Hypothalamus (tissue), 51 donors: Measurements from ENCODE around the gene CCDC9.
A peak's percentile ranks its signal among the peaks of the same experiment; 100 is the strongest.

Experiments
- DNase-seq, 51 donors: peaks; one replicate each; lab custom pipeline; 2025; lab: John Stamatoyannopoulos, UW

The CCDC9 gene

GRCh38 chr19:47255879-47256692 is at the start of gene CCDC9:
TSS of gene CCDC9 (plus strand) at chr19:47256525. CDS start at chr19:47258401, 1,876 bp downstream.
- peak in 50 of 51 donors; percentile 89 to 100 (median 99) for DNase-seq

- DNase-seq: no peak
Observed at GRCh38 chr19:47209319-47210179, 46.8 kb upstream of the CCDC9 start.

GRCh38 chr19:47210180-47210490 is 46.2 kb upstream of the CCDC9 start:
- DNase-seq: no peak

GRCh38 chr19:47210689-47211316 is 45.5 kb upstream of the CCDC9 start:
- peak in 38 of 51 donors; percentile 1 to 79 (median 32) for DNase-seq

GRCh38 chr19:47215581-47215980 is 40.7 kb upstream of the CCDC9 start:
- DNase-seq: no peak

GRCh38 chr19:47221080-47221841 is 35.1 kb upstream of the CCDC9 start:
- no peak for DNase-seq

GRCh38 chr19:47221890-47222289 is 34.4 kb upstream of the CCDC9 start:
- DNase-seq: no peak

- peak; percentile 21 to 94 (median 78) for DNase-seq
Observed at GRCh38 chr19:47225746-47226425, 30.4 kb upstream of the CCDC9 start.

GRCh38 chr19:47226426-47227351 is 29.6 kb upstream of the CCDC9 start:
- DNase-seq: peak in 36 of 51 donors; percentile 13 to 70 (median 44)

GRCh38 chr19:47227352-47228167 is 28.8 kb upstream of the CCDC9 start:
- peak in 43 of 51 donors; percentile 13 to 74 (median 42) for DNase-seq

- DNase-seq: peak in 15 of 51 donors; percentile 7 to 64 (median 35)
Observed at GRCh38 chr19:47228168-47228936, 28.0 kb upstream of the CCDC9 start.

GRCh38 chr19:47228937-47229675 is 27.2 kb upstream of the CCDC9 start:
- peak in 16 of 51 donors; percentile 11 to 64 (median 29) for DNase-seq

- peak in 10 of 51 donors; percentile 9 to 62 (median 29) for DNase-seq
Observed at GRCh38 chr19:47229676-47230053, 26.7 kb upstream of the CCDC9 start.

GRCh38 chr19:47230054-47230920 is 26.0 kb upstream of the CCDC9 start:
- DNase-seq: peak in 39 of 51 donors; percentile 12 to 72 (median 37)

- DNase-seq: no peak
Observed at GRCh38 chr19:47230921-47231214, 25.5 kb upstream of the CCDC9 start, which contains the start of gene BBC3. TSS of gene BBC3 (minus strand) at chr19:47231199. CDS start at chr19:47228431, 2,768 bp downstream.
